ENCODE data around the gene RALGDS.

Gene RALGDS

DNA sequence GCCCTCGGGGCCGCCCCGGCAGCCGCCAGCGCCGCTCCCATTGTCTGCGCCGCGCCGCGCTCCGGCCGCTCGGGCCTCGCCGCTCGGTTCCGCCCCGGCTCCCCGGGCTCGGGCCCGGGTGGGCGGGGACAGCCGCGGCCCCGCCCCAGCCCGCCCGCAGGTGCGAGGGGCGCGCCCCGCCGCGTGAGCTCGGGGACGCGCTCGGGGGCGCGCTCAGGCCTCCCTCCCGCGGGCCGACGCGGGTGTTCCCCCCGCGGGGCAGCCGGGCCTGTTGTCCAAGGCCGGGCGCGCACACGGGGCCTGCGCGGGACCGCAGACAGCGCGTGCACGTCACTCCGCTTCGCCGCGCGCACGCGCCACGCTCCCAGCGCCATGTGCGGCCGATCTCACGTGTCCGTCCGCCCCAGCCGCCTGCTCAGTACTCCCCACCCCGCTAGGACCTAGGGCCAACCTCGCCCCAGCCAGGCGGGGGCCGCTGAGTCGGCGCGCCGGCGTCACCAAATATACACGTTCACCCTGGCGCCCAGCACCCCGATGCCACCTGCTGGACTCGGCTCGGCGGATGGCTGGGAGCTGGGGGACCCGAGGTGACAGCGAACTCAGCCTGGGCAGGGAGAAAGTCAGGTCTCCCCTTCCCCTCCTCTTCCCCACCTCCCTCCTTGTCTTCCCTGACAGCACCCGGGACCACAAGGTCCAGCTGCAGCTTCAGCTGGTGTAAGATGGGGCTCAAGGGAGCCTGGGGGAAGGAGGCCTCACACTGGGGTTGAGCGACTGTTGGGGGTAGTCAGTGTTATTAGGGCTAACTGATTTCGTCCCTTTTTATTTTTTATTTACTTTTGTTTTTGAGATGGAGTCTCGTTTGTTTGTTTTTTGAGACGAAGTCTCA, 28.3 kb upstream of the RALGDS start:
- DNase-seq, result peak; percentile 99

DNA sequence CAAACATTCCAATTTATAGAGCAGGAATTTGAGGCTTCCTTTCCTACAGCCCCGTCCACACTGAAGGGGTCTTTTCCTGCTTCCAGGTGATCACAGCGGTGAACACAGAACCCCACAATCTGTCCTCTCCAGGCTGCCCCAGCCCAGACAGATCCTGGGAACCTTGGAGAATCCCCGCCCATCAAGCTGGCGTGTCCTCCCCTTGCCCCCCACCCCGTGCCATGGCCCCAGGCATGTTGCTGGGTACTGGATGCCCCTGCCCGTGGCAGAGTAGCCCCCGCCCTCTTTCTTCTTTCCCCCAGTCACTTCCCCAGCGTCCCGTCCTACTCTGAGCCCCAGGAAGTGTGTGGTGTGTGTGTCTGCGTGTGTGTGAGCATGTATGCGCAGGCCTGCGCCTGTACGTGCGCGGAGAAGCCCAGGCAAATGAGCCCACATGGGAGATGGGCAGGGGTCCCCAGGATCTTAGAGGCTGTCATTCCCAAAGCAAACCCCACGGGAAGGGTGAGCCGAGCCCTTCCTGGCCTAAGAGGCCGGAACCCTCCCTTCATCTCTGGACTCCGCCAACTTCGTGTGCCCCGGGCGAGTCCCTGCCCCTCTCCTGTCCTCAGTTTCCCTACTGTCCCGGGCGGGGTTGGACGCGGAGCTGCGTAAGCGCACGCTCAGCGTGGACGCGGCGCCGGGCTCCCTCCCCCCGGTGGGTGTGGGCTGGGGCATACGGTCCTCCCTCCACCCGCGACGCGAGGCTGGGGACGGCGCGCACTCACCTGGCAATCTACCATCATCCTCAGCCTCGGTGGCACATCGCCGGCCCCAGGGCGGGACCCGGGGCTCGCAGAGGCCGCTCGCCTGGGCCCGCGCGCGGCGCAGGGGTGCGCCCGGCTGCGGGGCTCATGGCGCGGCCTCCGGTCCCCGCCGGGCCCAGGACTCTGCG, 27.4 kb upstream of the RALGDS start:
- peak; percentile 85 for DNase-seq

DNA sequence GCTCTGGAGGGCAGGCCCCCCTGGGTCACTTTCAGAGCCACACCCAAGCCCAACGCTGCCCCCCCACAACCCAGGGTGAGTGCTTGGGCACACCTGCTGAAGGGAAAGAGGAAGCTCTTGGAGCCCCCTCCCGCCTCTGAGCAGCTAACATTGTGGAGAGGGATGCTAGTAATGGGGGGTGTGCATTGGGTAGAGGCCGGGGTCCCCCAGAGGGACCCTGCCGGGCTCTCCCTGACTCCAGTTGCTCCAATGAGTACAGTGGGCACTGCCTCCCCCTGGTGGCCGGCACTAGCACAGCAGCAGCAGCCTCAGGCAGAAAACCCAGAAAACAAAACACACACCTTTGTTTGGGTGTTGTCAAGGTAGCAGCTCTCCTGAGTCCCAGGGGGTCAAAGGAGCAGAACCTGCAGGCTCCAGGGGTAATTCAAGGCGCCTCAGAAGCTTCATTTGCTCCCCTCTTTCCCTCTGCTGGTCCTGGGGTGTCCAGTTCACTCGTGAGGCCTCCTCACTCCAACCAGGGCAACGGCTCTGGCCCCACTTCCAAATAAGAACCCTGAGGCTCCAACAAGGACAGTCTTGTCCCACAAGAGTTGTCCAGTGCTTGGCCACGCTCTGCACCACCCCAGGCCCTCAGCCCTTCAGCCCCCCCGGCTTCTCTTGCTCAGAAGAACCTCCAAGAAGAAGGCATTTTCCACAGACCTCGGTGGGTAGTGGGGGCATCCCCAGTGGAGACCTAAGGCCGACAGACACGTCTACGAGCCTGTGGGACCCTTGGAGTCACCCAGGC, 26.6 kb upstream of the RALGDS start:
- DNase-seq, result peak; percentile 94

DNA sequence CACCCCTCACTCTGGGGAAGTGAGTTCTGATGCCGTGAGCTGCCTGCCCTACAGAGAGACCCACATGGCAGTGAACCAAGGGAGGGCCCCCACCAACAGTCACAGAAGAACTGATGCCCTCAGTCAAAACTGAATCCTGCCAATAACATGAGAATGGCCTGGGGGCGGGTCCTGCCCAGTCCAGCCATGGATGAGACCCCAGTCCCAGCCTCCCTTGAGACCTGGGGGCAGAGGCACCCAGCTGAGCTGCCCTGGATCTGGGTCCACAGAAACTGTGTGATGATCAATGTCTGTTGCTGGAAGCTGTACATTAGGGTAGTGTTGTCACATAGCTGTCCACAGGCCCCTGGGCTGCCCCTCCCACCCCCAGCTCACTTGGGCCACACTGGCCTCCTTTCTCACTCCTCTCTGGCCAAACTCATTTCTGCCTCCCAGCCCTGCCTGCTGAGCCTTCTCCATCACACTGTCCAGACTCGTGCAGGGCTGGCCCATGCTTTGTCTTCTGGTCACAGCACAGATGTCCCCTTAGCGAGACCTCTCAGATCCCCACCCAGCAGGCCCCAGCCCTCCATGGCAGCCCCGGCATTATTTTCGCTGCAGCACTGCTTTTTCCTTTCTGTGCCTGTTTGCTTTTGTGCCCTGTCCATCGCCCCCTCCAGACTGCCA, 25.8 kb upstream of the RALGDS start:
- DNase-seq, result no peak

DNA sequence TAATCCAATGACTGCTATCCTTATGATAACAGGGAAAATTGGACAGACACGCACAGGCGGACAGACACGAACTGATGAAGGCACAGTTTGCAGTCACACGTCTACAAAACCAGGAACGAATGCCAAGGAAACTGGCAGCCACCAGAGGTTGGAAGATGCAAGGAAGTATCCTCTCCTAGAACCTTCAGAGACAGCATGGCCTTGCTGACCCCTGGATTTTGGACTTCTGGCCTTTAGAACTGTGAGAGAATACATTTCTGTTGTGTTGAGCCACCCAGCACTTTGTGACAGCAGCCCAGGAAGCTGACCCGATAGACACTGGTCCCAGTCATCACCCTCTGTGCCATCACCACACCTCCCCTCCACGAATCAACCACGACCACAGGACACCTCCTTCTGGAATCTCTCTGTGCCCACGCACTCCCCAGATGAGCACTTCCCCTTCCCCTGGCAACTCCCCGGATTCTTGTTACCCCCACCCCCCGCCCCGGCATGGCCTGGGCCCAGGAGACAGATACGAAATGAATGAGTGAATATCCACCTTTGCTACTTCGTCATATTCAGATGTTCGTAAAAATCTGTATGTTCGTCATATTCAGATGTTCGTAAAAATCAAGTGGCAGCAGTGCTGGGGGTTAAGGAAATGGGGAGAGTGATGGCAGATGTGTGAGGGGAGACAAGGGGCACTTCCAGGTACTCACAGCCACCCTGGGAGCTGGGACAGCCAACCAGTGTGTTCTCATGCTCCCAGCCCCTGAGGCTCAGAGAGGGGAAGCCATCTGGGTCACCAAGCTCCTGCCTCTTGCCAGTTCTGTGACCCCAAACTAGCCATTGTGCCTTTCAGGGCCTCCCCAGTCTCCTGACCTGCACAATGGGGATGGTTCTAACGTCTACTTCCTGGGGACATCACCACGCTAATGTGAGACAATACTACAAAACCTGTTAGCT, 24.1 kb upstream of the RALGDS start:
- peak; percentile 58 for DNase-seq

DNA sequence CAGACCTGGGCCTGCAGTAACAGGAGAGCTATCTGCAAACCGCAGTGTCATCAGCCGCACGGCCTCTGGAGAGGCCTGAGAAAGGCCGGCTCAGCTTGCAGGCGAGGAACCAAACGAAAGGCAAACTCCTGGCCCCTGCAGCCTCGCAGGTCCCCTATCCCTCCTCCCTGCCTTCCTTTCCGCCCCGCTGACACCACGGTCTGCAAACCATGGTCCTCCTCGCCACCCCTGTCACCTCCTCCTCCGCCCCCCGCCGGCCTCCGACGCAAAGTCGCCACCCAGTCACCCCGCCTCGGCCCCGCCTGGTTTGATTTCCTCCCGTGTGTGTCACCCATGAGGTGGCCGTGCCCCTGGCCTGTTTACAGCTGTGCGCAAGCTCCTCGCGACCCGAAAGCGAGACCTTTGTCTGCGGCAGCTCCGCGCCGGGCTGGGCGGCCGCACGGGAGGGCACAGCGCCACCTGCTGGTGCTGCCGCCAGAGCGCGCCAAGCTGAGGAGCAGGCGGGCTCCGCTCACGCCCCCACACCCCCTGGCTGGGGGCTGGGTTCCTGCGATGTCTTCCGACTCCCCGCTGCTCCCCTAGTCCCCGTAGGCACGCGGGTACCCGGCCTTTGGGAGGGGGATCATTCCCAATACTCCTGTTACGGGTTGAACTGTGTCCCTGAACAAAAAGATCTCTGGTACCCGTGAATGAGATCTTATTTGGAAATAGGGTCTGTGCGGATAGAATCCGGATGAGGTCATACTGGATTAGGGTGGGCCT, 23.3 kb upstream of the RALGDS start:
- peak; percentile 97 for DNase-seq

DNA sequence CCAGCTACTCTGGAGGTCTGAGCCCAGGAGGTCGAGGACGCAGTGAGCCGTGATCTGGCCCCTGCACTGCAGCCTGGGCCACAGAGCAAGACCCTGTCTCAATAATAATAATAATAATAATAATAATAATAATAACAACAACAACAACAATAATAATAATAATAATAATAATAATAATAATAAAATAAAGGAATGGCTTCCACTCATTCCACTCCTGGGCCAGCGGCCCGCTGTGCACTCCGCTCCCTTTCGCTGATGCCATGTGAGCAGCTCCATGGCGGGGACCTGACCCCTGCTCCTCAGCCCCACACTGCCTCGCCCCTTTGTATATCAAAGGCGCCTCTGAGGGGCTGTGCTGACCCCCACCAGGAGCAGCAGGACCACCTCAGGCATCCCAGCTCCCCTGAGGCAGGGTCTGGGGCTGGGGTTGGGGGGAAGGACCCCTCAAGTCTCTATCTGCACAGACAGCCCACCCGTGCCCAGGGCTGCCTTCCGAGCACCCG, 22.6 kb upstream of the RALGDS start:
- no peak for DNase-seq

DNA sequence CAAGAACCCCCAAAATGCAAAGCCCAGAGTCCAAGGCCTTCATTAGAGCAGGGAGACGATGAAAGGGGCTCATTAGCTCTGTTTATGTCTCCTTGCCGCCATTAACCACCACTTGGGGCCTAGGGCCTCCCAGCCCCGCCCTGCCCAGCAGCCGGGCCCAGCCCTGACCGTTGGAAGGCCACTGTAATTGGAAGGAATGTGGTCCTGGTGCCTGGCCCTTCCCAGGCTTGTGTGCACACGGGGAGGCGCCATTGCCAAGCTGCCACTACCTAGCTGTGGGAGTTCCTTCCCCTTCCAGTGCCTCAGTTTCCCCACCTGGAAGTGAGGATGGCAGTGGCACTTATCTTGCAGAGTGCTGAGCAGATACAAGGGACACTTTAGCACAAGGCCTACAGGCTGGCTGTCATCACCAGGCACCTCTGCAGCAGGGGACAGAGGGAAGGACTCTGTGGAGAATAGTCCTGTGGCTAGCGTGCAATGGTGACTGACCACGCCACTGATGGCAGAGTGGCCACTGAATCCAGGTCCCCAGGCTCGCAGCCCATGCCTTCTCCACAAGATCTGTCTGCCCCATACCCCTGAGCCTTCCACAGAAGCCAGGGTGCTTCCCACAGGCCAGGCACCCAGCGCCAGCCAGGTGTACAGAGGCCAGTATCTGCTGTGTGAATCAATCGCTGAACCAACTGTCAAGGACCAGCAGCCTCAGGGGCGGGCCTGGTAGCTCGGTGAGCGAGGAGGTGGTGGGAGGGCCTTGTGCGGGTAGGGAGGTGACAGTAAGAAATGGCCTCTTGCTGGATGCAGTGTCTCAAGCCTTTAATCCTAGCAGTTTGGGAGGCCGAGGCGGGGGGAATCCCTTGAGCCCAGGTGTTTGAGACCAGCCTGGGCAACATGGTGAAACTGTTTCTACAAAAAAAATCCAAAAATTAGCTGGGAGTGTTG, 21.9 kb upstream of the RALGDS start:
- DNase-seq, result peak; percentile 26

DNA sequence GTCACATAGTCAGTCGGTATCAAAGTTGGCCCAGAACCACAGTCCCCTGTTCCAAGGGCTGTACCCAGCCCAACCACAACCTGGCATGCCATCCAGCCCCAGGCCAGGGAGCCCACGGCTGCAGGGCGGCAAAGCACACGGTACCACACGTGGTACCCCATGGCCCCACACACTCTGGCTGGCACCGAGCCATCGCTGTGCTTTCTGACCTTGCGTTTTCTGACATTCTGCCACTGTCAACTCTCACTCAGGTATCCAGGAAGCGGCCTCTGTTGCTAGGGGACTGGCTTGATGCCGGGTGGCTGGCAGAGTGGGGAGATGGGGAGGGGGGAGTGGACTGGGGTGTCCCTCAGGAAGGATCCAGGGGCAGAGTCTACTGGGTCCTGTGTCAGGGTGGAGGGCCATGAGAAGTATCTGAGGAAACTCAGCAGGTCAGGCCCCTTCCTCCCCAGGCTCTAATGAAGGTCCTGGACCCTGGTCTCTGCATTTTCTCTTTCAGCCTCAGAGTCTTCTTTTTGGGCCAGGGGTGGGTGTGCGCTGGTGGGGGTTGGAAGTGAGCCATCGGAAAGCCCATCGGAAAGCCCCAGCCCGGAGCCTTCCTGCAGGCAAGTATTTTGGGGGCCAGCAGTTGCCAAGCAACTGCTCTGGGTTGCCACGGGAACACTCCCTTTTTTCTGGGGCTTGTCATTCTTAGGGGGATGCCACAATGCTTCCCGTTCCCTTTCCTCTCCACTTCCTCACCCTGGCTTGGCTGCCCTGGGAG, 21.0 kb upstream of the RALGDS start:
- peak; percentile 31 for DNase-seq

DNA sequence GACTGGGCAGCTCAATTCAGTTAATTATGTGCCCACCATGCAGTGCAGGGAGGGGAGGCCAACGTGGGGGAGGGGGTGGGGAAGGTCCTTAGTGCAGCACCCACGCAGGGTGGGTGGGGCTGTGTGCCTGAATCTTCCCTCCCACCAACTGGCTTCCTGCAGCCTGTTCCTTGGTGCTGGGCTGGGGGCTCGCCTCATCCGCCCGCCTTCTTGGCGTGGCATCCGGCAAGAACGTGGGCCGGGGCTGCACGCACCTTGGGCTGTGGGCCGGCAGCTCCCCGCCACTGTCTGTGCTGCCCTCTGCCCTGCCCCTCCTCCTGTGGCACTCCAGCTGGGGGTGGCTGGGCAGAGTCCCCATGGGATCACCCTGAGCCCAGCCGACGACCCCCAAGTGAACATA, 19.6 kb upstream of the RALGDS start:
- no peak for DNase-seq

DNA sequence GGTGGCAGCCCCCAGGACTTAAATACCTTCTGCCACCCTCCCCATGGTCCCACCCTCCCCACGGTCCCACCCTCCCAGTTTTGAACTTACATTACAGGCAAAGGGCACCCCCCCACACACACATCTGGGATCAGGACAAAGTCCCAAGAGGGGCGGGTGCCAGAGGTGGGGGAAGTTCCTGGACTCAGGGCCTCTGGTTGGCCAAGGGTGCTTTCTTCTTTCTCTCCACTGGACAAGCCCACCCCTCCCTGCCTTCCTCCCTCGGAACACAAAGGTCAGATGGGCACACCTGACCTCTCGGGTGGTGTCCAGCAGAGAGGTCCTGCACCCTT, 19.1 kb upstream of the RALGDS start:
- DNase-seq, result no peak

DNA sequence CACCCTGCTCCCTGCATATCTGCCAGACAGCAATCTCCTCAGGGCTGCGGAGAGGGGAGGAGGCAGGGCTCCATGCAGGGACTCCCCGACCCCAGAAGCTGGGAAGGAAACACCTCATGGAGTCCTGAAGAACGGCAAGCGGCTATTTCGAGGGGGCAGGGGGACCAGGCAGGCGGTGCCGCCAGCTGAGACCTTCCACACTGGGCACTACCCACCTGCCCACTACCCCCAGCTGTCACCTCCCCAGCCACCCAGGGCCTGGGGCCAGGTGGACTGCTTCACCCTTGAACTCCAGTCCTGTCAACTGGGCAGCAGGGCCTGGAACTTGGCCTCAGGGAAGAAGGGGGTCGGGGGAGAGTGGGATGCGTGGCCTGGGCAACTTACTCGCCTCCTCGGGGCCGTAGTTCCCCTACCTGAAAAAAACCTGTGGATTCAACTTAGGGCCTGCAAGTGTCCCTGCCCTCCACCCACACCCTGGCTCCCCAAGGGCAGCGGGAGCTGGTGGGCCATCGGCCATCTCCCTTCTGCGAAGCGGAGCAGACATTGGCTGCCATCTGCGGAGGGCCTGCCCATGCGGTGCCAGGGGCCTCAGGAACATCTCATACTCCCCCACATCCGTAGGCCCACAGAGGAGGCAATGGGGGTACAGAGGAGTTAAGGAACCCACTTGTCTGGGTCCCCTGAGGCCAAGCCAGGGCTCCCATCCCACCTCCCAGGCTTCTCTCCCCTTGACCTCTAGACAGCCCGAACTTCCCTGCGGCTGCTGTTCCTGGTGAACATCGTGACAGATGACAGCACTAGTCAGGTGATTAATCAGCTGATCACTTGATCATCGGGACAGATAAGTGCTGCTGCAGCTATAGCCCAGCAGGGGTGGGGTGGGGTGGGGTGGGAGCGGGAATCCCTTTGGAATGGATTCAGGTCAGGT, 18.5 kb upstream of the RALGDS start:
- no peak for DNase-seq

DNA sequence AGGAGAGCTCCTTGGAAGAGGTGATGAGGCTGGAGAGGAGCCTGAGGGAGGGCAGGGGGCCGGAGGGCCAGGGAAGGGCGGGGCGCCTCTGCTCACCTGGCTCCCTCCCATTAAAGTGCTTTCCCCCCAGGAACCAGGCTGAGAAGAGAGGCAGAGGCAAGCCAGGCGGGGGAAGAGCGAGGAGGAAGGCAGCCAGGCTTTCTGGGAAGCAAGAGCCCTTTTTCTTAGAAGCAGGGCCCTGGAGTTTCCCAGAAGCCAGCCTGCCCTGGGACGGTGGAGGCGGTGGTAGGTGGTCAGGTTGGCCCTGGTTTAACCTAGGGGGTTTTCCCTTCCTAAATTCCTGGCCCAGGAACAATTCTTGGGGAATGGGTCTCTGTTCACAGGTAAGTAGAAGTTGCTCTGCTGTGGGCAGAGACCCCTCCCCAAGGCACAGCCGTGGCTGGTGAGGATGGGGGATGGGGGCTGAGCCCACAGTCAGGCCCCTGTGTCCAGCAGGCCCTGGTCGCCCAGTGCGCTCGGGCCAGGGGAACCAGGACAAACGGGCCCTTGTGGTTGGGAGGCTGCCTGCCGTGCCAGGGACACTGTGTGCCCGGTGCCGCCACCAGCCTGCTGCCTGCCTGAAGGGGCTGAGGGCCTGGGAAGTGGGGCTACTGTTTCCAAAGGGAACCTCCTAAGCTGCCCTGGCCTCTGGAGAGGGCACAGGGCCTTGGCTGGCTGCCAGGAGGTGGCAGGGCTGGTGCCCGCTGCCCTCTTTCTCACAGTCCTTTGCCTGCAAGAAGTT, 16.6 kb upstream of the RALGDS start:
- DNase-seq, result no peak

DNA sequence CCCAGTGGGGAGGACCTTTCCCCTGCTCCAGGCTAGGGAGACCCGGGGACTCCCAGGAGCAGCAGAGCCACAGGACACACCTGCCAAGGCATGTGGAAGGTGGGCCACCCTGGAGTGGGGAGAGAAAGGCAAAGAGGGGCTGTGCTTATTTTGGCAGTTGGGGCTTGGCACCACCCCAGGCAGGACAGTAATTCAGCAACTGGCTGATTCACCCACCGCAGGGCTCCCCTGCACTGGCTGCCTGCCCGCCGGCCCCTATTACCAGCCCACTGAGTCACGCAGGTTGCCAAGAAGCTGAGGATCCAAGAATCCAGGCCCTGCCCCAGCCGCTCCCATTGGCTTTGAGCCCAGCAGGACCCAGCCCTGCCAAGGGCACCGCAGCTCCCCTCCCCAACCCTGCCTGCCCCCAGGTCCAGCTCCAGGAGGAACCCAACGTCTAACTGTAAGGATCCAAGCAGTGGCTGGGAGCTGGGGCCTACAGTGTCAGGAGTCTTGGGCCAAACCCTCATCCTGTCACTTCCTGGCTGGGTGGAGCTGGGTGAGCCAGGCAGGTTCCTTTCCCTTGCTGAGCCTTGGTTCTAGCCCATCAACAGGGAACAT, 14.2 kb upstream of the RALGDS start:
- DNase-seq, result peak; percentile 50

DNA sequence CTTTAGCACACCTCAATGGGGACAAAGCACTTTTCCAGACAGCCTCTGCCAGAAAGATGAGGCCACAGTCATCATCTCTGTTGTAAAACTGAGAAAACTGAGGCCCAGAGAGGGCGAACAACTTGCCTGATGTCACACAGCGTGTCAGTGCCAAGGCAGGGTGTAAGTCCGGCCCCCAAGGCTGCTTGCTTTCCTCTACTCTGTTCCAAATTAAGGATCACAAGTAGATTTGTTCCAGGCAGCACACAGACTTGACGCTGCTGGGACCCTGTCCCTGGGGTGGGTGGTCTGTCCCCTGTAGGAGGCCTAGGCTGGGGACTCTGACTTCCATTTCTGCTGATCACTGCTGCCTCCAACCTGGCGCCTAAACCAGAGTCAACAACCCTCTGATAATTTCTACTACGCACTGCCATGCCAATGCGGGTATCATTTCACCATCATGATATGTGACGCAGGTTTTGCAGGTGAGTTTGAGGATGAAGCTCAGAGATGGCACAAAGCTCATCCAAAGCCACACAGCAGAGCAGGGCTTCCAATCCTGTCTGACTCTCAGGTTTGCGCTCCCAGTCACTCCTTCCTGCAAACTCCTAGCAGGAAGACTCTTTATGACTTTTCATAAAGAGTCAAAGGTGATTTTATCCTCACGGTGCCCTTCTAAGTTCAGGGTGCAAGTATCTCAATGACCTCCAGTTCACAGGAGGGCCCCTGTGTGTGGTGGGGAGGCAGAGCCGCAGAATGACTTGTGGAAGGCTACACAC, 13.5 kb upstream of the RALGDS start:
- peak; percentile 48 for DNase-seq

All from DMS53 (cell line).